H1 (cell line): ENCODE data around the gene SLC20A1. TPM values are rescaled to one million over a fixed set of nuclear protein-coding genes. Genes with fewer than 3 reads are reported as not detected.

Experiments used
- CTCF ChIA-PET: fragments of 300-600 bp; sonication (Branson Sonifier 250); formaldehyde crosslinking; loops from one replicate; lab custom pipeline; 2021; ENCODE audit not compliant: partially characterized antibody; lab: Charles Lee
- POLR2A ChIA-PET: fragments of 300-600 bp; sonication (Branson Sonifier 250); formaldehyde crosslinking; loops from one replicate; lab custom pipeline; 2021; ENCODE audit warnings: inconsistent platforms; ENCODE audit not compliant: partially characterized antibody; lab: Charles Lee
- DNase-seq, 2 experiments: peaks; one replicate each; pipeline versions ENCODE4 v3.0.0 to v3.0.0-alpha.2; 2010 to 2022; ENCODE audit warnings: low spot score in 2 of 2, low read depth in 1 of 2, mixed read lengths in 1 of 2
- FAIRE-seq: peaks from 2 replicates; lab custom pipeline; 2011; peaks lifted over from hg19 to GRCh38; lab: Jason Lieb, UNC
- H2AFZ ChIP-seq: 2 replicates; pipeline ENCODE4 v1.8.1; 2012; ENCODE audit warnings: low read length, inconsistent platforms
- H2AK5ac ChIP-seq: 2 replicates; pipeline ENCODE4 v1.6.1; 2013; ENCODE audit warnings: low read depth, low read length
- H2BK120ac ChIP-seq: replicated peaks from 2 replicates; pipeline ENCODE3; 2013; ENCODE audit warnings: low read depth, low read length, inconsistent platforms
- H2BK12ac ChIP-seq: 2 replicates; pipeline ENCODE4 v1.6.1; 2013; ENCODE audit warnings: low read depth, low read length
- H2BK15ac ChIP-seq: 2 replicates; pipeline ENCODE4 v1.6.1; 2013; ENCODE audit warnings: low read length
- H2BK20ac ChIP-seq: 2 replicates; pipeline ENCODE4 v1.6.1; 2013; ENCODE audit warnings: low read length
- H2BK5ac ChIP-seq: 2 replicates; pipeline ENCODE4 v1.6.1; 2013; ENCODE audit warnings: low read depth, low read length
- H3K14ac ChIP-seq: 2 replicates; pipeline ENCODE4 v1.6.1; 2013; ENCODE audit warnings: inconsistent platforms; ENCODE audit not compliant: insufficient read length
- H3K18ac ChIP-seq: 2 replicates; pipeline ENCODE4 v1.6.1; 2013; ENCODE audit warnings: low read length; ENCODE audit errors: extremely low read depth
- H3K23ac ChIP-seq: 2 replicates; pipeline ENCODE4 v1.6.1; 2013; ENCODE audit warnings: inconsistent platforms; ENCODE audit not compliant: insufficient read length
- H3K23me2 ChIP-seq: 2 replicates; pipeline ENCODE4 v1.6.1; 2013; ENCODE audit warnings: low read depth, low read length
- H3K27ac ChIP-seq: 2 replicates; pipeline ENCODE4 v1.6.1; 2011; ENCODE audit warnings: low read depth, low read length, inconsistent platforms
- H3K27me3 ChIP-seq, 4 experiments: replicated peaks in 1 of 4; 1 replicate in 1 of 4; 2 replicates in 3 of 4; pipeline versions ENCODE4 v1.6.1 to v1.8.1; 2011 to 2013; ENCODE audit warnings: low read length in 3 of 4, mild to moderate bottlenecking in 3 of 4, inconsistent platforms in 2 of 4, mixed read lengths in 2 of 4, moderate library complexity in 1 of 4; ENCODE audit not compliant: control insufficient read depth in 3 of 4, insufficient read depth in 3 of 4; ENCODE audit errors: extremely low read depth in 1 of 4
- H3K36me3 ChIP-seq, 4 experiments: 2 replicates each; pipeline versions ENCODE4 v1.6.1 to v1.8.1; 2011 to 2013; ENCODE audit warnings: mild to moderate bottlenecking in 4 of 4, low read length in 3 of 4, moderate library complexity in 2 of 4, control low read depth in 1 of 4, inconsistent platforms in 1 of 4; ENCODE audit not compliant: insufficient read depth in 4 of 4, control insufficient read depth in 2 of 4
- H3K4ac ChIP-seq: replicated peaks from 2 replicates; pipeline ENCODE3; 2013; ENCODE audit warnings: low read length, low read depth, mixed read lengths, inconsistent platforms; ENCODE audit not compliant: insufficient read length
- H3K4me1 ChIP-seq, 4 experiments: replicated peaks in 1 of 4; 1 replicate in 1 of 4; 2 replicates in 3 of 4; pipeline versions ENCODE4 v1.6.1 to v1.8.1; 2011 to 2013; ENCODE audit warnings: low read length in 3 of 4, inconsistent platforms in 2 of 4, mixed read lengths in 1 of 4; ENCODE audit not compliant: insufficient read depth in 4 of 4, control insufficient read depth in 3 of 4
- H3K4me2 ChIP-seq, 2 experiments: 2 replicates each; pipeline versions ENCODE4 v1.6.1 to v1.8.1; 2011 to 2013; ENCODE audit warnings: low read depth in 2 of 2, low read length in 2 of 2, control low read depth in 1 of 2, inconsistent platforms in 1 of 2, mild to moderate bottlenecking in 1 of 2; ENCODE audit not compliant: insufficient read depth in 1 of 2
- H3K4me3 ChIP-seq, 4 experiments: fragments of 200-600, 300-600 bp in 1 of 4; sonication (generic), shearing (Covaris generic), sonication (Bioruptor Twin) in 1 of 4; 2 replicates each; pipeline versions ENCODE4 v1.5.1 to v1.8.1; 2011 to 2016; ENCODE audit warnings: low read length in 4 of 4, low read depth in 3 of 4, control low read depth in 2 of 4, inconsistent platforms in 2 of 4, mild to moderate bottlenecking in 2 of 4, mixed read lengths in 1 of 4, moderate library complexity in 1 of 4; ENCODE audit not compliant: insufficient read depth in 2 of 4; ENCODE audit errors: extremely low read depth in 1 of 4
- H3K56ac ChIP-seq: replicated peaks from 2 replicates; pipeline ENCODE3; 2013; ENCODE audit warnings: low read depth, mild to moderate bottlenecking, mixed read lengths, low read length, inconsistent platforms; ENCODE audit not compliant: insufficient read length
- H3K79me1 ChIP-seq: 2 replicates; pipeline ENCODE4 v1.6.1; 2013; ENCODE audit warnings: low read depth, low read length, control low read depth
- H3K79me2 ChIP-seq, 2 experiments: 2 replicates each; pipeline versions ENCODE4 v1.6.1 to v1.8.1; 2012 to 2013; ENCODE audit warnings: low read length in 2 of 2, mild to moderate bottlenecking in 2 of 2, inconsistent platforms in 1 of 2; ENCODE audit not compliant: insufficient read depth in 2 of 2, control insufficient read depth in 1 of 2
- H3K9ac ChIP-seq, 4 experiments: replicated peaks in 1 of 4; 1 replicate in 1 of 4; 2 replicates in 3 of 4; pipeline versions ENCODE4 v1.6.1 to v1.8.1; 2011 to 2013; ENCODE audit warnings: low read depth in 3 of 4, low read length in 3 of 4, control low read depth in 2 of 4, mild to moderate bottlenecking in 2 of 4, moderate library complexity in 2 of 4, inconsistent platforms in 1 of 4; ENCODE audit errors: extremely low read depth in 1 of 4
- H3K9me3 ChIP-seq, 2 experiments: 2 replicates each; pipeline versions ENCODE4 v1.6.1 to v1.8.1; 2012 to 2013; ENCODE audit warnings: mild to moderate bottlenecking in 2 of 2, moderate library complexity in 2 of 2, control low read depth in 1 of 2, inconsistent platforms in 1 of 2, low read depth in 1 of 2, low read length in 1 of 2, mixed read lengths in 1 of 2; ENCODE audit not compliant: insufficient read depth in 2 of 2
- H4K20me1 ChIP-seq, 2 experiments: replicated peaks in 1 of 2; 2 replicates each; pipeline versions ENCODE3 to v1.8.1; 2011 to 2013; ENCODE audit warnings: inconsistent platforms in 2 of 2, low read length in 2 of 2, mild to moderate bottlenecking in 1 of 2; ENCODE audit not compliant: insufficient read depth in 2 of 2, control insufficient read depth in 1 of 2
- H4K5ac ChIP-seq: 2 replicates; pipeline ENCODE4 v1.6.1; 2013; ENCODE audit warnings: low read length, low read depth, mixed read lengths, inconsistent platforms; ENCODE audit not compliant: insufficient read length
- H4K8ac ChIP-seq: 2 replicates; pipeline ENCODE4 v1.8.0; 2013; ENCODE audit warnings: mild to moderate bottlenecking, moderate library complexity, low read length, inconsistent platforms; ENCODE audit not compliant: insufficient read depth; ENCODE audit errors: extremely low read depth
- H4K91ac ChIP-seq: replicated peaks from 2 replicates; pipeline ENCODE3; 2013; ENCODE audit warnings: low read length, mixed read lengths, inconsistent platforms; ENCODE audit not compliant: insufficient read length
- CEBPB ChIP-seq: IDR thresholded peaks from 2 replicates; pipeline ENCODE4 v1.6.1; 2012; ENCODE audit warnings: low read depth, low read length
- EGR1 ChIP-seq: IDR thresholded peaks from 2 replicates; pipeline ENCODE4 v1.6.1; 2011; ENCODE audit warnings: low read depth, low read length, borderline replicate concordance
- FOSL1 ChIP-seq: IDR thresholded peaks from 2 replicates; pipeline ENCODE4 v1.6.1; 2011; ENCODE audit warnings: mild to moderate bottlenecking, low read depth, low read length, moderate library complexity; ENCODE audit not compliant: insufficient read depth
- GTF2F1 ChIP-seq: IDR thresholded peaks from 2 replicates; pipeline ENCODE4 v1.6.1; 2012; ENCODE audit warnings: low read depth, low read length, improper control_type of control experiment, borderline replicate concordance
- HDAC2 ChIP-seq, 2 experiments: fragments of 300-600 bp in 1 of 2; sonication (generic) in 1 of 2; IDR thresholded peaks; 2 replicates each; pipeline ENCODE4 v1.6.1; 2011 to 2012; ENCODE audit warnings: low read depth in 2 of 2, low read length in 2 of 2, mild to moderate bottlenecking in 2 of 2, moderate library complexity in 2 of 2, borderline replicate concordance in 1 of 2, inconsistent platforms in 1 of 2
- JUND ChIP-seq: IDR thresholded peaks from 2 replicates; pipeline ENCODE4 v1.6.1; 2011; ENCODE audit warnings: mild to moderate bottlenecking, improper control_type of control experiment, low read length
- RBBP5 ChIP-seq: IDR thresholded peaks from 2 replicates; pipeline ENCODE4 v1.7.1; 2012; ENCODE audit warnings: low read depth, mild to moderate bottlenecking, inconsistent platforms, low read length, moderate library complexity, borderline replicate concordance
- RFX5 ChIP-seq: IDR thresholded peaks from 2 replicates; pipeline ENCODE4 v1.6.1; 2011; ENCODE audit warnings: low read depth, low read length, improper control_type of control experiment, borderline replicate concordance
- SIRT6 ChIP-seq: IDR thresholded peaks from one replicate; pipeline ENCODE4 v1.7.1; 2012; ENCODE audit warnings: low read length, inconsistent platforms
- SRF ChIP-seq: IDR thresholded peaks from 2 replicates; pipeline ENCODE4 v1.6.1; 2011; ENCODE audit warnings: mild to moderate bottlenecking, low read depth, low read length, moderate library complexity
- SUZ12 ChIP-seq: fragments of 200-600 bp; sonication (generic); IDR thresholded peaks from 2 replicates; pipeline ENCODE4 v1.6.1; 2012; ENCODE audit warnings: mild to moderate bottlenecking, inconsistent platforms, low read length, moderate library complexity, mixed read lengths
- TBP ChIP-seq: IDR thresholded peaks from 2 replicates; pipeline ENCODE4 v1.6.1; 2011; ENCODE audit warnings: low read depth, low read length, improper control_type of control experiment
- WGBS, 2 experiments: shearing (Covaris generic) in 1 of 2; methylation state at CpG; one replicate each; pipeline versions ENCODE4 v1.1.6 to v1.1.7; 2013 to 2015; ENCODE audit warnings: low lambda C conversion rate in 2 of 2, mixed read lengths in 2 of 2, inconsistent platforms in 1 of 2, low coverage in 1 of 2, missing lambda C conversion rate in 1 of 2; ENCODE audit not compliant: insufficient replicate concordance in 2 of 2, insufficient coverage in 1 of 2, insufficient read length in 1 of 2; ENCODE audit errors: extremely low coverage in 1 of 2, missing lambda C conversion rate in 1 of 2; 5-methylcytosine and 5-hydroxymethylcytosine counted together
- polyA plus RNA-seq, 7 experiments: library from polyadenylated mRNA; depleted of rRNA in 3 of 7; stranded (reverse) in 5 of 7; unstranded in 2 of 7; fragments of >200 nt in 5 of 7; fragments of 200-250 nt in 2 of 7; gene quantifications; 1 replicate in 5 of 7; 2 replicates in 1 of 7; 4 replicates in 1 of 7; pipeline versions ENCODE4 v1.2.1 to v1.2.3, GENCODE V29; 2011 to 2013; ENCODE audit warnings: missing spikeins in 2 of 7, mixed read lengths in 2 of 7
- total RNA-seq: library from RNA; stranded (reverse); fragmentation: NEBNext Ultra II Directional; extraction: Animal tissue kit (Norgen Biotek cat#: 25700); gene quantifications from 2 replicates; pipeline ENCODE4 v1.2.1, GENCODE V29; 2021
- TF ChIP-seq, protein P1 (sequence below): IDR thresholded peaks from 2 replicates; pipeline ENCODE4 v1.6.1; 2012; ENCODE audit warnings: inconsistent platforms

The SLC20A1 gene
- total and polyA plus RNA-seq, 2 of the 8 experiments (the other 6 are each of a cell fraction or from before 2014, with no cell fraction given): 42.6 to 105 TPM

- no peaks in the 10 kb centered on the region for H3K27me3 ChIP-seq
- H2BK20ac ChIP-seq: no peak overlapping the region
- no peaks in the 10 kb centered on the region for H3K9me3 ChIP-seq
- POLR2A ChIA-PET: interaction anchor here (1.3 kb wide), 1 partner anchor 38 kb away, joined by 3 read pairs; no protein-coding TSS in a partner anchor
- no peak overlapping the region for H2BK15ac ChIP-seq
- H3K18ac ChIP-seq: no peak overlapping the region
- no peak overlapping the region for H3K4ac ChIP-seq
- no peak overlapping the region for H4K5ac ChIP-seq
- no peak overlapping the region for H3K23ac ChIP-seq
- H3K79me2 ChIP-seq: no peaks in the 10 kb centered on the region
- CTCF ChIA-PET: interaction anchor here (1.1 to 8.8 kb wide), 3 partner anchors 10 to 46 kb away, joined by 3 to 40 read pairs (median 14); no protein-coding TSS in a partner anchor
- DNase-seq (no peak), FAIRE-seq (no peak)
- H3K56ac ChIP-seq: no peak overlapping the region
- no peak overlapping the region for H2AFZ ChIP-seq
- H3K23me2 ChIP-seq: no peaks in the 10 kb centered on the region
- H3K4me1 ChIP-seq: no peaks in the 10 kb centered on the region
- H3K79me1 ChIP-seq: no peaks in the 10 kb centered on the region
- TF ChIP-seq EGR1: no peak
- TF ChIP-seq RBBP5: no peak
- no peak for TF ChIP-seq RFX5
- no peak for TF ChIP-seq SRF
- TF ChIP-seq HDAC2 (IDR thresholded peaks at IDR 0.05; ENCODE audit: borderline replicate concordance in 1 of 2, low read depth in 2 of 2, low read length in 2 of 2): no peak
- no peak for TF ChIP-seq FOSL1
- TF ChIP-seq, protein P1, sequence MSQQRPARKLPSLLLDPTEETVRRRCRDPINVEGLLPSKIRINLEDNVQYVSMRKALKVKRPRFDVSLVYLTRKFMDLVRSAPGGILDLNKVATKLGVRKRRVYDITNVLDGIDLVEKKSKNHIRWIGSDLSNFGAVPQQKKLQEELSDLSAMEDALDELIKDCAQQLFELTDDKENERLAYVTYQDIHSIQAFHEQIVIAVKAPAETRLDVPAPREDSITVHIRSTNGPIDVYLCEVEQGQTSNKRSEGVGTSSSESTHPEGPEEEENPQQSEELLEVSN: no peak
- no peak for TF ChIP-seq CEBPB
- no peak for TF ChIP-seq TBP
- no peak for TF ChIP-seq SUZ12
- no peak for TF ChIP-seq SIRT6
- no peak for TF ChIP-seq GTF2F1
- TF ChIP-seq JUND: no peak
- no peak overlapping the region for H3K14ac ChIP-seq
- H3K4me2 ChIP-seq: no peak overlapping the region
- no peaks in the 10 kb centered on the region for H3K36me3 ChIP-seq
- no peak overlapping the region for H2BK12ac ChIP-seq
- no peak overlapping the region for H3K27ac ChIP-seq
- H4K20me1 ChIP-seq: no peaks in the 10 kb centered on the region
- 84% methylated on average over 5 of the region's 5 CpGs; no CpG with 5 or more reads in 1 of the 2 experiments for WGBS, 2 experiments
- no peak overlapping the region for H3K9ac ChIP-seq
- no peak overlapping the region for H2AK5ac ChIP-seq
- H4K8ac ChIP-seq: no peak overlapping the region
- no peak overlapping the region for H3K4me3 ChIP-seq
- H2BK120ac ChIP-seq: no peak overlapping the region
- no peak overlapping the region for H4K91ac ChIP-seq
- H2BK5ac ChIP-seq: no peak overlapping the region
Observed at GRCh38 chr2:112680666-112681101, 34.9 kb downstream of the SLC20A1 start.
